Stimulated activated naive CD4-positive, alpha-beta T cell treated with Interleukin-2 at 50 U/mL for 16 hours (primary cell): ENCODE measurements around the gene CAD.
A peak's percentile ranks its signal among the peaks of the same experiment; 100 is the strongest.

Source experiments
- DNase-seq: peaks from one replicate; lab custom pipeline; 2025; lab: John Stamatoyannopoulos, UW

Gene CAD

GRCh38 chr2:27198627-27199026, 18.5 kb upstream of the CAD start:
- no peak for DNase-seq

GRCh38 chr2:27199241-27199640, 17.9 kb upstream of the CAD start:
- no peak for DNase-seq

GRCh38 chr2:27201675-27202074, 15.5 kb upstream of the CAD start:
- DNase-seq = no peak

GRCh38 chr2:27202854-27203253, 14.3 kb upstream of the CAD start:
- no peak for DNase-seq

- DNase-seq = no peak
These were observed 13.4 kb upstream of the CAD start for GRCh38 chr2:27203741-27204140.

GRCh38 chr2:27204566-27204965, 12.6 kb upstream of the CAD start:
- no peak for DNase-seq

GRCh38 chr2:27205206-27205605, 12.0 kb upstream of the CAD start:
- no peak for DNase-seq

GRCh38 chr2:27206346-27206745, 10.8 kb upstream of the CAD start:
- DNase-seq = no peak

GRCh38 chr2:27208486-27209050, 8.6 kb upstream of the CAD start:
- no peak for DNase-seq

GRCh38 chr2:27209621-27210401, 7.4 kb upstream of the CAD start:
- no peak for DNase-seq

- no peak for DNase-seq
These were observed 5.8 kb upstream of the CAD start for GRCh38 chr2:27211241-27211942.

GRCh38 chr2:27211943-27212625, 5.1 kb upstream of the CAD start, which contains the start of the genes ATRAID and SLC5A6:
ATRAID (plus strand) TSS chr2:27212041; CDS start chr2:27212369, 328 bp downstream.
SLC5A6 (minus strand) TSS chr2:27212268; CDS start chr2:27207650, 4,618 bp downstream.
- peak; percentile 87 for DNase-seq

GRCh38 chr2:27212626-27213471, 4.3 kb upstream of the CAD start:
- DNase-seq = peak; percentile 57

GRCh38 chr2:27214941-27215340, 2.2 kb upstream of the CAD start:
- no peak for DNase-seq

GRCh38 chr2:27216416-27217137, 592 bp upstream of the CAD start:
- no peak for DNase-seq

- no peak for DNase-seq
These were observed 1.4 kb downstream of the CAD start for GRCh38 chr2:27218614-27219013.

- no peak for DNase-seq
These were observed 1.9 kb downstream of the CAD start for GRCh38 chr2:27219091-27219490.

GRCh38 chr2:27220091-27220490, 2.9 kb downstream of the CAD start:
- DNase-seq = no peak

- no peak for DNase-seq
These were observed 4.0 kb downstream of the CAD start for GRCh38 chr2:27221166-27221565.

- DNase-seq = no peak
These were observed 5.2 kb downstream of the CAD start for GRCh38 chr2:27222407-27222806.

GRCh38 chr2:27223416-27223815, 6.2 kb downstream of the CAD start:
- no peak for DNase-seq
